Upper lobe of left lung (tissue), 6 donors: ENCODE data around the gene CASP3. TPM values are rescaled to one million over a fixed set of nuclear protein-coding genes. Genes with fewer than 3 reads are reported as not detected.

ENCODE experiments used
- ATAC-seq, 2 donors: fragments of 200-7000 bp; cut with Tn5 transposase; one replicate each; pipeline ENCODE4 v1.9.1; 2022; ENCODE audit warnings: mild to moderate bottlenecking in 2 of 2, moderate library complexity in 2 of 2; ENCODE audit not compliant: low FRiP score in 2 of 2
- DNase-seq, 2 donors: peaks; one replicate each; pipeline ENCODE4 v3.0.0-alpha.2; 2019 to 2020
- H3K27ac ChIP-seq, 4 donors: fragments of 200-600 bp; sonication (generic); one replicate each; pipeline ENCODE4 v1.5.1; 2016 to 2019
- H3K27me3 ChIP-seq, 4 donors: fragments of 200-600 bp; sonication (generic); one replicate each; pipeline ENCODE4 v1.5.1; 2017 to 2019
- H3K36me3 ChIP-seq, 4 donors: fragments of 200-600 bp; sonication (generic); one replicate each; pipeline ENCODE4 v1.5.1; 2016 to 2019
- H3K4me1 ChIP-seq, 4 donors: fragments of 200-600 bp; sonication (generic); one replicate each; pipeline ENCODE4 v1.5.1; 2018 to 2019
- H3K4me3 ChIP-seq, 4 donors: fragments of 200-600 bp; sonication (generic); one replicate each; pipeline ENCODE4 v1.5.1; 2017 to 2019; ENCODE audit warnings: mild to moderate bottlenecking in 2 of 4, moderate library complexity in 1 of 4
- H3K9me3 ChIP-seq, 4 donors: fragments of 200-600 bp; sonication (generic); one replicate each; pipeline ENCODE4 v1.5.1; 2018 to 2019
- CTCF ChIP-seq, 6 experiments: fragments of 450-650 bp in 4 of 6; fragments of 200-600 bp in 2 of 6; sonication (generic) in 2 of 6; IDR thresholded peaks; one replicate each; pipeline ENCODE4 v1.5.1; 2016 to 2019; ENCODE audit warnings: antibody characterized with exemption in 6 of 6
- EP300 ChIP-seq, 4 donors: sonication (generic); formaldehyde crosslinking; IDR thresholded peaks; one replicate each; pipeline ENCODE4 v1.5.1; 2017; ENCODE audit warnings: antibody characterized with exemption in 4 of 4, control low read depth in 2 of 4
- POLR2A ChIP-seq, 4 donors: fragments of 450-650 bp; IDR thresholded peaks; one replicate each; pipeline ENCODE4 v1.5.1; 2016 to 2017; ENCODE audit warnings: antibody characterized with exemption in 4 of 4, mild to moderate bottlenecking in 2 of 4
- POLR2AphosphoS5 ChIP-seq, 2 donors: sonication (generic); formaldehyde crosslinking; IDR thresholded peaks; one replicate each; pipeline ENCODE4 v1.5.1; 2017; ENCODE audit warnings: antibody characterized with exemption in 2 of 2
- WGBS, 2 donors: methylation state at CpG; one replicate each; pipeline ENCODE4 v1.1.5; 2017 to 2018; 5-methylcytosine and 5-hydroxymethylcytosine counted together
- total RNA-seq, 6 donors: library from RNA; depleted of rRNA in 4 of 6; stranded (reverse); fragments of >200 nt in 4 of 6; gene quantifications; one replicate each; pipeline versions ENCODE4 v1.1.0 to v1.2.1, GENCODE V29; 2016 to 2021
- donor health status: DM: no; HTN: no; CAD: no; lungs with moderate emphysema.
- donor health status: DM: no; HTN: yes; CAD: no; lungs with severe emphysema.

CASP3 gene
- 10 to 100 TPM in 4 of 6 donors, 1 to 10 TPM in 2; 7.0 to 25.5 (median 15.0) TPM for total RNA-seq

- Histone ChIP-seq H3K27ac (peak within 1 kb of the TSS; percentile 97 to 99 (median 98)), H3K27me3 (no peaks in the 10 kb centered on the region), H3K4me3 (peak within 1 kb of the TSS; percentile 73 to 96 (median 83)), H3K36me3 (no peaks in the 10 kb centered on the region), H3K9me3 (no peaks in the 10 kb centered on the region), H3K4me1 (peaks cover 34 to 49% (median 38%) of the 10 kb centered on the region in 4 donors)
- 0% methylated on average over 7 to 17 of the region's 90 CpGs for WGBS, 2 donors
- DNase-seq, result peak; percentile 98 to 100
- TF ChIP-seq CTCF (IDR thresholded peaks at IDR 0.05) (peak in 3 of 6 experiments; percentile 26 to 62 (median 58)), POLR2AphosphoS5 (IDR thresholded peaks at IDR 0.05) (peak; percentile 94 to 97), EP300 (IDR thresholded peaks at IDR 0.05) (peak in 1 of 4 donors; percentile 22), POLR2A (IDR thresholded peaks at IDR 0.05) (peak; percentile 71 to 94 (median 90))
- peak; percentile 97 to 98 for ATAC-seq
Observed at GRCh38 chr4:184649026-184649970, at the start of gene CASP3, which contains the start of gene PRIMPOL. Gene CASP3 (minus strand): TSS chr4:184649447. CDS start chr4:184638453, 10,994 bp downstream. Gene PRIMPOL (plus strand): TSS chr4:184649738. CDS start chr4:184657141, 7,403 bp downstream.

DNA sequence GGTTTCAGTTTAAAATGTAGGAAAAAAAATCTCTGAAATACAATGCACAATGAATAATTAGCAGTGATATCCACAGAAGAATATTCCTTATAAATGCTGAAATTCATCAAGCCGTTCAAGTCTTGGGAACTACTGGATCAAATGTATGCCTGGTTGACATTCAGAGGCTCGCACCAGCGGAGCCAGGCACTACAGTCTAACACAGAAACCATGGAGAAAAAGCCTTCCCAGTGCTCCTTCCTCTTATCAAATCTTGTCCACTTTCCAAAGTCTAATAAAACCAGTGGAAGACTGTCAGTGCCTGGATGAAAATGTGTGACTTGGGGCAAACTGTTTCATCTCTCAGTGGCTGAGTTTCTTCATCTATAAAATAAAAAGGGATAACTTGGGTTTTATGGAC lies 48.7 kb upstream of the CASP3 start:
- no peak for DNase-seq
- Histone ChIP-seq H3K27me3 (no peaks in the 10 kb centered on the region), H3K27ac (no peak overlapping the region), H3K9me3 (no peaks in the 10 kb centered on the region), H3K4me1 (no peaks in the 10 kb centered on the region), H3K36me3 (peaks cover 0 to 28% (median 0%) of the 10 kb centered on the region in 4 donors), H3K4me3 (no peak overlapping the region)
- 88 to 93% methylated on average over 3 of the region's 3 CpGs for WGBS, 2 donors
- no peak for ATAC-seq
- TF ChIP-seq POLR2AphosphoS5 (IDR thresholded peaks at IDR 0.05) (no peak), CTCF (IDR thresholded peaks at IDR 0.05) (no peak), EP300 (IDR thresholded peaks at IDR 0.05) (no peak), POLR2A (IDR thresholded peaks at IDR 0.05) (no peak)

DNA sequence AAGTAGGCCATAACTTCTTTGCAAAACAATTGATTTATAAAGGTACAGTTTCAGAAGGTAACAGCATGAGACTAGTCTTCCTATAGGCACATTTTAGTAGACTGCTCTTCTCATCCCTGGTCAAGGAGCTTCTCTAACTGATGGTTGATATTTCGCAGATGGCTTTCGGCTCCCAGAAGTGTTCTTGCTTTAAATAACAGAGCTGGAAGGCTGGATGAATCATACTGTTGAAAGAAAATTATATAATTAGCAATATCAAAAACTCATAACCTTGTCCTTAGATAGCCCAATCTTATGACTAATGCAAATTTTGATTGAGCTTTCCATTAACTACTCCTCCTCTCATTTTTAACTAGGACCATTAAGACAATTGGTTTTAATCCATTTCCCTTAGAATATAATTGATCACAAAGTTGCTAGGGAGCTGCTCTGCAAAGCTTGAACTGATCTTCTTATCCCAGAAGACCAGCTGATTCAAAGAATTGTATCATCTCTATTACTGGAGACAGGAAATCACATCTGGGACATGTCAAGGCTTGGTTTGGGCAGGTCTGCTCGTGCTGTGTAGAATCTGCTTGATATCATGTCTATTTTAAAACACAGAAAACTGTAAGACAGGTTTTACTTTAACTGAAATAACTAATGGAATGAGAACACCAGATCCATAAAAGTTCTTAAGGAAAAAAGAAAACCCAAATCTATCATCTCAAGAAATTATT lies 46.1 kb upstream of the CASP3 start:
- H3K4me1 ChIP-seq, result no peaks in the 10 kb centered on the region
- ATAC-seq (no peak), DNase-seq (no peak)
- no peak for TF ChIP-seq POLR2A (IDR thresholded peaks at IDR 0.05)
- no peak for TF ChIP-seq CTCF (IDR thresholded peaks at IDR 0.05)
- TF ChIP-seq EP300 (IDR thresholded peaks at IDR 0.05), result no peak
- TF ChIP-seq POLR2AphosphoS5 (IDR thresholded peaks at IDR 0.05), result no peak
- H3K9me3 ChIP-seq, result no peaks in the 10 kb centered on the region
- H3K4me3 ChIP-seq, result no peak overlapping the region
- no peak overlapping the region for H3K27ac ChIP-seq
- H3K36me3 ChIP-seq, result peaks cover 0 to 35% (median 0%) of the 10 kb centered on the region in 4 donors
- 83 to 88% methylated on average over 3 of the region's 3 CpGs for WGBS, 2 donors
- no peaks in the 10 kb centered on the region for H3K27me3 ChIP-seq

DNA sequence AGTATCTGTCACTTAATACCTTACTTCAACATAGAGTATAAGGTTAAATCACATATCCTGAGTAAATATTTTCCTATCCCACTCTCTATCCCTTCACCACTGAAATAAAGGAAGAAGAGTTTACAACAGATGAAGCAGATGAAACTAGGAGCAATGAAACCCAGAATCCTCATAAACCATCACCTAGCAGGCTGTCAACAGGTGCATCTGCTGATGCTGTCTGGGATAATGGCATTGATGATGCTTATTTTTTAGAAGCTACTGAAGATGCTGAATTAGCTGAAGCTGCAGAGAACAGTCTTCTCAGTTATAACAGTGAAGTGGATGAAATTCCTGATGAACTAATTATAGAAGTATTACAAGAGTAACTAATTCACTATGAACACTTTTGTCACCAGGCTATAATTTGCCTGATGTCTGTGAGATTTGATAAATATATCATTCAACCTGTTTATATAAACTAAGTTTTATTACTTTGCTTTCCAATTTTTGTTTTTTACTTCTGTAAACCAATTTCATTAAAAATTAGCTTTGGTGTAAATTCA lies 45.2 kb upstream of the CASP3 start:
- Histone ChIP-seq H3K27ac (no peak overlapping the region), H3K4me1 (no peaks in the 10 kb centered on the region), H3K9me3 (no peaks in the 10 kb centered on the region), H3K27me3 (no peaks in the 10 kb centered on the region), H3K36me3 (peaks cover 0 to 35% (median 0%) of the 10 kb centered on the region in 4 donors), H3K4me3 (no peak overlapping the region)
- TF ChIP-seq CTCF (IDR thresholded peaks at IDR 0.05), result no peak
- TF ChIP-seq EP300 (IDR thresholded peaks at IDR 0.05), result no peak
- TF ChIP-seq POLR2AphosphoS5 (IDR thresholded peaks at IDR 0.05), result no peak
- no peak for TF ChIP-seq POLR2A (IDR thresholded peaks at IDR 0.05)
- ATAC-seq (no peak), DNase-seq (no peak)
